Adrenal gland (tissue), 12 donors: ENCODE data around the gene OAS3. TPM values are rescaled to one million over a fixed set of nuclear protein-coding genes. Genes with fewer than 3 reads are reported as not detected.
A peak's percentile ranks its signal among the peaks of the same experiment; 100 is the strongest.

ENCODE experiments used
- DNase-seq, 7 donors: peaks; one replicate each; pipeline ENCODE4 v3.0.0-alpha.2; 2019 to 2020
- H3K27ac ChIP-seq, 5 donors: fragments of 200-600 bp; sonication (generic) in 4 of 5; 1 replicate in 3 of 5; 2 replicates in 2 of 5; pipeline versions ENCODE4 v1.5.1 to v1.8.0; 2016 to 2020; ENCODE audit warnings: mild to moderate bottlenecking in 1 of 5
- H3K27me3 ChIP-seq: fragments of 200-600 bp; 2 replicates; pipeline ENCODE4 v1.8.0; 2021
- H3K36me3 ChIP-seq, 2 donors: fragments of 200-600 bp; replicated peaks in 1 of 2; 1 replicate in 1 of 2; 2 replicates in 1 of 2; pipeline versions ENCODE4 v1.5.1 to v1.8.0; 2018 to 2022
- H3K4me1 ChIP-seq, 2 donors: fragments of 200-600 bp; replicated peaks in 1 of 2; 1 replicate in 1 of 2; 2 replicates in 1 of 2; pipeline versions ENCODE4 v1.5.1 to v1.8.0; 2018 to 2021
- H3K4me3 ChIP-seq, 4 donors: fragments of 200-600 bp; sonication (generic) in 3 of 4; one replicate each; pipeline ENCODE4 v1.5.1; 2016 to 2018
- H3K9me3 ChIP-seq, 3 donors: fragments of 200-600 bp; sonication (generic) in 1 of 3; replicated peaks in 1 of 3; 1 replicate in 2 of 3; 2 replicates in 1 of 3; pipeline versions ENCODE4 v1.5.1 to v1.8.0; 2016 to 2021
- CTCF ChIP-seq, 6 experiments: fragments of 450-650 bp in 4 of 6; fragments of 200-600 bp in 2 of 6; sonication (generic) in 1 of 6; IDR thresholded peaks; 1 replicate in 5 of 6; 2 replicates in 1 of 6; pipeline versions ENCODE4 v1.5.1 to v1.8.0; 2016 to 2021; ENCODE audit warnings: antibody characterized with exemption in 6 of 6, mild to moderate bottlenecking in 2 of 6, moderate library complexity in 1 of 6
- POLR2A ChIP-seq, 2 donors: fragments of 450-650 bp; IDR thresholded peaks; one replicate each; pipeline ENCODE4 v1.6.1; 2017; ENCODE audit warnings: antibody characterized with exemption in 2 of 2, mild to moderate bottlenecking in 2 of 2, moderate library complexity in 1 of 2
- WGBS, 4 donors: extraction: QIAGEN DNeasy Blood & Tissue Kit in 2 of 4; methylation state at CpG; one replicate each; pipeline versions ENCODE4 v1.1.5 to v1.1.7; 2013 to 2017; 5-methylcytosine and 5-hydroxymethylcytosine counted together
- intact Hi-C, 2 donors: fragments of 100-400 bp; cut with DNase I; formaldehyde crosslinking; loops; one replicate each; pipeline versions ENCODE4 v1.14.1 to v1.15.0; 2022 to 2023
- polyA plus RNA-seq, 3 donors: library from polyadenylated mRNA; stranded (reverse); fragments of 200-250 nt in 2 of 3; fragments of 350-450 nt in 1 of 3; fragmentation: Illumina TruSeq in 1 of 3; extraction: RNeasy Lipid Tissue Mini Kit (QIAGEN cat#74804) in 1 of 3; gene quantifications; one replicate each; pipeline ENCODE4 v1.2.3, GENCODE V29; 2013 to 2014
- total RNA-seq, 9 donors: library from RNA; depleted of rRNA in 4 of 9; stranded (reverse); fragments of >200 nt in 4 of 9; fragments of 120-200 nt in 1 of 9; fragmentation: NEBNext Ultra II Directional in 1 of 9; extraction: Animal tissue kit (Norgen Biotek cat#: 25700) in 1 of 9; gene quantifications; one replicate each; pipeline versions ENCODE4 v1.1.0 to v1.2.4, GENCODE V29; 2013 to 2023
- donor health status: healthy with polysubstance abuse.
- donor health status: Bipolar disorder and iron deficiency.
- donor health status: DM: yes; HTN: yes; CAD: no.
- donor health status: DM: no; HTN: no; CAD: no.
- donor health status: DM: no; HTN: no; CAD: no.
- donor health status: DM: yes; HTN: yes; CAD: no.

The OAS3 gene
- total and polyA plus RNA-seq, 12 donors = 2.7 to 19.4 (median 10.3) TPM

- no peak overlapping the region for H3K4me3 ChIP-seq
- no peaks in the 10 kb centered on the region for H3K4me1 ChIP-seq
- 78 to 90% (median 82%) methylated on average over 2 of the region's 2 CpGs for WGBS, 4 donors
- no peaks in the 10 kb centered on the region for H3K9me3 ChIP-seq
- TF ChIP-seq CTCF (IDR thresholded peaks at IDR 0.05) (no peak), POLR2A (IDR thresholded peaks at IDR 0.05) (no peak)
- no peaks in the 10 kb centered on the region for H3K36me3 ChIP-seq
- H3K27me3 ChIP-seq = no peaks in the 10 kb centered on the region
- intact Hi-C loops = no loop called here
- no peak for DNase-seq
- H3K27ac ChIP-seq = no peak overlapping the region
Measured at GRCh38 chr12:112933129-112933505, 5.2 kb upstream of the OAS3 start.

GRCh38 chr12:112936264-112936663, 2.0 kb upstream of the OAS3 start:
- Histone ChIP-seq H3K4me1 (peaks cover 0 to 8% of the 10 kb centered on the region in 2 donors), H3K36me3 (no peaks in the 10 kb centered on the region), H3K27me3 (no peaks in the 10 kb centered on the region), H3K4me3 (no peak overlapping the region), H3K27ac (no peak overlapping the region), H3K9me3 (no peaks in the 10 kb centered on the region)
- DNase-seq = no peak
- 78 to 100% (median 89%) methylated on average over 1 of the region's 1 CpG for WGBS, 4 donors
- intact Hi-C loops = no loop called here
- TF ChIP-seq CTCF (IDR thresholded peaks at IDR 0.05) (no peak), POLR2A (IDR thresholded peaks at IDR 0.05) (no peak)

GRCh38 chr12:112936927-112937326, 1.3 kb upstream of the OAS3 start:
- TF ChIP-seq CTCF (IDR thresholded peaks at IDR 0.05) (no peak), POLR2A (IDR thresholded peaks at IDR 0.05) (no peak)
- no peaks in the 10 kb centered on the region for H3K36me3 ChIP-seq
- peak overlapping the region in 1 of 5 donors; percentile 87 for H3K27ac ChIP-seq
- no peak for DNase-seq
- H3K27me3 ChIP-seq = no peaks in the 10 kb centered on the region
- no peaks in the 10 kb centered on the region for H3K9me3 ChIP-seq
- peaks cover 0 to 8% of the 10 kb centered on the region in 2 donors for H3K4me1 ChIP-seq
- H3K4me3 ChIP-seq = no peak overlapping the region
- WGBS, 4 donors = 40 to 46% (median 42%) methylated on average over 2 of the region's 2 CpGs
- intact Hi-C loops = no loop called here

- Histone ChIP-seq H3K4me3 (peak overlapping the region; percentile 22 to 94 (median 59)), H3K27me3 (no peaks in the 10 kb centered on the region), H3K27ac (peak overlapping the region in 4 of 5 donors; percentile 51 to 87 (median 66)), H3K36me3 (no peaks in the 10 kb centered on the region), H3K9me3 (no peaks in the 10 kb centered on the region), H3K4me1 (peaks cover 0 to 8% of the 10 kb centered on the region in 2 donors)
- 13 to 15% (median 15%) methylated on average over 11 of the region's 11 CpGs for WGBS, 4 donors
- TF ChIP-seq POLR2A (IDR thresholded peaks at IDR 0.05) = no peak
- no peak for TF ChIP-seq CTCF (IDR thresholded peaks at IDR 0.05)
- no peak for DNase-seq
- intact Hi-C loops = no loop called here
Measured at GRCh38 chr12:112938751-112939150, 477 bp downstream of the OAS3 start.
